Panc1 (cell line): ENCODE results near the gene LRFN2. TPM values are rescaled to one million over a fixed set of nuclear protein-coding genes. Genes with fewer than 3 reads are reported as not detected.

Source experiments
- ATAC-seq: fragments of 200-7000 bp; cut with Tn5 transposase; 2 replicates; pipeline ENCODE4 v1.9.1; 2020; ENCODE audit warnings: mild to moderate bottlenecking, moderate library complexity
- BruUV-seq: library from RNA; stranded (reverse); fragments of 400-500 nt; replicated peaks from 2 replicates; lab custom pipeline; 2021; lab: Mats Ljungman, UMichigan
- CTCF ChIA-PET: fragments of 300-600 bp; sonication (Branson Sonifier 250); formaldehyde crosslinking; loops from one replicate; lab custom pipeline; 2022; ENCODE audit warnings: antibody characterized with exemption; lab: Charles Lee
- POLR2A ChIA-PET: fragments of 300-600 bp; sonication (Branson Sonifier 250); formaldehyde crosslinking; loops from one replicate; lab custom pipeline; 2022; ENCODE audit warnings: antibody characterized with exemption; lab: Charles Lee
- DNase-seq: peaks from one replicate; pipeline ENCODE4 v3.0.0-alpha.2; 2010; ENCODE audit warnings: low read depth, low spot score
- H3K27ac ChIP-seq: 2 replicates; pipeline ENCODE4 v1.5.1; 2011; ENCODE audit warnings: mild to moderate bottlenecking, low read length, inconsistent platforms
- H3K27me3 ChIP-seq: fragments of 200-500 bp; sonication (Bioruptor generic); 2 replicates; pipeline ENCODE4 v1.6.0; 2014; ENCODE audit warnings: low read length, inconsistent platforms; ENCODE audit not compliant: control insufficient read depth, insufficient read depth
- H3K36me3 ChIP-seq: fragments of 200-500 bp; sonication (Bioruptor generic); 2 replicates; pipeline ENCODE4 v1.5.1; 2014; ENCODE audit warnings: inconsistent platforms, mild to moderate bottlenecking, low read length, moderate library complexity; ENCODE audit not compliant: control insufficient read depth, insufficient read depth
- H3K4me1 ChIP-seq: 2 replicates; pipeline ENCODE4 v1.5.1; 2011; ENCODE audit warnings: inconsistent platforms, mild to moderate bottlenecking, low read length, moderate library complexity; ENCODE audit not compliant: control insufficient read depth, insufficient read depth
- H3K4me3 ChIP-seq, 2 experiments: 2 replicates each; pipeline ENCODE4 v1.5.1; 2011 to 2012; ENCODE audit warnings: low read depth in 2 of 2, low read length in 2 of 2, mild to moderate bottlenecking in 2 of 2, inconsistent platforms in 1 of 2, moderate library complexity in 1 of 2
- H3K9me3 ChIP-seq: fragments of 200-500 bp; sonication (Bioruptor generic); 2 replicates; pipeline ENCODE4 v1.5.1; 2014; ENCODE audit warnings: low read depth, mild to moderate bottlenecking, inconsistent platforms, low read length, moderate library complexity; ENCODE audit not compliant: control insufficient read depth, insufficient read depth
- POLR2AphosphoS5 ChIP-seq: IDR thresholded peaks from 2 replicates; pipeline ENCODE4 v1.6.1; 2012; ENCODE audit warnings: mild to moderate bottlenecking, low read depth, low read length, moderate library complexity
- SIN3A ChIP-seq: IDR thresholded peaks from 2 replicates; pipeline ENCODE4 v1.6.1; 2012; ENCODE audit warnings: low read depth, mild to moderate bottlenecking, low read length, moderate library complexity, borderline replicate concordance; ENCODE audit not compliant: insufficient read depth
- TCF7L2 ChIP-seq: IDR thresholded peaks from 2 replicates; pipeline ENCODE4 v1.6.1; 2011; ENCODE audit warnings: mild to moderate bottlenecking, low read depth, low read length, inconsistent platforms
- in situ Hi-C: cut with HindIII; loops from 2 replicates; pipeline ENCODE4 v1.10.0; 2016; ENCODE audit warnings: low sequenced_read_pairs, low pct_unique_long_range_greater_than_20kb
- intact Hi-C: fragments of 100-400 bp; cut with micrococcal nuclease; formaldehyde crosslinking; loops from one replicate; pipeline ENCODE4 v1.10.0; 2022; ENCODE audit not compliant: unreplicated experiment
- total RNA-seq: library from RNA; stranded (reverse); gene quantifications from one replicate; pipeline ENCODE4 v1.2.1, GENCODE V29; 2021; ENCODE audit not compliant: unreplicated experiment
- TF ChIP-seq, protein P1 (sequence below), 2 experiments: IDR thresholded peaks; 2 replicates each; pipeline ENCODE4 v1.6.1; 2011 to 2012; ENCODE audit warnings: low read depth in 2 of 2, control low read depth in 1 of 2, low read length in 1 of 2, mild to moderate bottlenecking in 1 of 2, moderate library complexity in 1 of 2; ENCODE audit not compliant: insufficient read depth in 1 of 2
- TF ChIP-seq, protein P2 (sequence below): fragments of 450-650 bp; IDR thresholded peaks from 2 replicates; pipeline ENCODE4 v1.5.1; 2017; ENCODE audit warnings: mild to moderate bottlenecking

Gene LRFN2
- total RNA-seq, 1 experiment from 2014 or later, result 0.05 TPM

DNA sequence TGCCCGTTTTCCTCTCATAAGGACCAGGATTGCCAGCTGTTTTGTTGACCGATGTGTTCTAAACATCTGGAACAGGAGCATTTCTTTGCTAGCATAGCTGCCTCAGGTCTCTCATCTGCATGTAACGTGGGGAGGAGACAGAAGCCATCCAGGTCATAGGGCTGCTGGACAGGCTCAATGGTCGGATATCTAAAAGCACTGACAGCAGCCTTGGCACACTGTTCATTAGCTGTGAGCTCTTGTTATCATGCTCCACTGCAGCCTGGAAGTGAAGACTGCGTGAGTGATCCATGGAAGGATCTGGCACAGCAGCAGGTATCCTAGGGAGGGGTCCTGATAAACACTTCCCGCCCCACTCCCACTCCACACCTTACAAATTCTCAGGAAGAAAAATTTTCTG lies 175.3 kb downstream of the LRFN2 start:
- ATAC-seq (no peak), DNase-seq (no peak)
- CTCF ChIA-PET, result no interaction called here
- TF ChIP-seq, protein P1, sequence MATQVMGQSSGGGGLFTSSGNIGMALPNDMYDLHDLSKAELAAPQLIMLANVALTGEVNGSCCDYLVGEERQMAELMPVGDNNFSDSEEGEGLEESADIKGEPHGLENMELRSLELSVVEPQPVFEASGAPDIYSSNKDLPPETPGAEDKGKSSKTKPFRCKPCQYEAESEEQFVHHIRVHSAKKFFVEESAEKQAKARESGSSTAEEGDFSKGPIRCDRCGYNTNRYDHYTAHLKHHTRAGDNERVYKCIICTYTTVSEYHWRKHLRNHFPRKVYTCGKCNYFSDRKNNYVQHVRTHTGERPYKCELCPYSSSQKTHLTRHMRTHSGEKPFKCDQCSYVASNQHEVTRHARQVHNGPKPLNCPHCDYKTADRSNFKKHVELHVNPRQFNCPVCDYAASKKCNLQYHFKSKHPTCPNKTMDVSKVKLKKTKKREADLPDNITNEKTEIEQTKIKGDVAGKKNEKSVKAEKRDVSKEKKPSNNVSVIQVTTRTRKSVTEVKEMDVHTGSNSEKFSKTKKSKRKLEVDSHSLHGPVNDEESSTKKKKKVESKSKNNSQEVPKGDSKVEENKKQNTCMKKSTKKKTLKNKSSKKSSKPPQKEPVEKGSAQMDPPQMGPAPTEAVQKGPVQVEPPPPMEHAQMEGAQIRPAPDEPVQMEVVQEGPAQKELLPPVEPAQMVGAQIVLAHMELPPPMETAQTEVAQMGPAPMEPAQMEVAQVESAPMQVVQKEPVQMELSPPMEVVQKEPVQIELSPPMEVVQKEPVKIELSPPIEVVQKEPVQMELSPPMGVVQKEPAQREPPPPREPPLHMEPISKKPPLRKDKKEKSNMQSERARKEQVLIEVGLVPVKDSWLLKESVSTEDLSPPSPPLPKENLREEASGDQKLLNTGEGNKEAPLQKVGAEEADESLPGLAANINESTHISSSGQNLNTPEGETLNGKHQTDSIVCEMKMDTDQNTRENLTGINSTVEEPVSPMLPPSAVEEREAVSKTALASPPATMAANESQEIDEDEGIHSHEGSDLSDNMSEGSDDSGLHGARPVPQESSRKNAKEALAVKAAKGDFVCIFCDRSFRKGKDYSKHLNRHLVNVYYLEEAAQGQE (IDR thresholded peaks at IDR 0.05; ENCODE audit: insufficient read depth in 1 of 2, low read depth in 2 of 2, low read length in 1 of 2), result no peak
- TF ChIP-seq, protein P2, sequence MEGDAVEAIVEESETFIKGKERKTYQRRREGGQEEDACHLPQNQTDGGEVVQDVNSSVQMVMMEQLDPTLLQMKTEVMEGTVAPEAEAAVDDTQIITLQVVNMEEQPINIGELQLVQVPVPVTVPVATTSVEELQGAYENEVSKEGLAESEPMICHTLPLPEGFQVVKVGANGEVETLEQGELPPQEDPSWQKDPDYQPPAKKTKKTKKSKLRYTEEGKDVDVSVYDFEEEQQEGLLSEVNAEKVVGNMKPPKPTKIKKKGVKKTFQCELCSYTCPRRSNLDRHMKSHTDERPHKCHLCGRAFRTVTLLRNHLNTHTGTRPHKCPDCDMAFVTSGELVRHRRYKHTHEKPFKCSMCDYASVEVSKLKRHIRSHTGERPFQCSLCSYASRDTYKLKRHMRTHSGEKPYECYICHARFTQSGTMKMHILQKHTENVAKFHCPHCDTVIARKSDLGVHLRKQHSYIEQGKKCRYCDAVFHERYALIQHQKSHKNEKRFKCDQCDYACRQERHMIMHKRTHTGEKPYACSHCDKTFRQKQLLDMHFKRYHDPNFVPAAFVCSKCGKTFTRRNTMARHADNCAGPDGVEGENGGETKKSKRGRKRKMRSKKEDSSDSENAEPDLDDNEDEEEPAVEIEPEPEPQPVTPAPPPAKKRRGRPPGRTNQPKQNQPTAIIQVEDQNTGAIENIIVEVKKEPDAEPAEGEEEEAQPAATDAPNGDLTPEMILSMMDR, result no peak
- TF ChIP-seq POLR2AphosphoS5, result no peak
- TF ChIP-seq SIN3A, result no peak
- TF ChIP-seq TCF7L2, result no peak
- intact Hi-C loops, result no loop called here
- Histone ChIP-seq H3K36me3 (no peaks in the 10 kb centered on the region), H3K27ac (no peak overlapping the region), H3K27me3 (no peaks in the 10 kb centered on the region; the same call in 1 of the 2 replicates), H3K4me1 (no peaks in the 10 kb centered on the region), H3K4me3 (no peak overlapping the region), H3K9me3 (no peaks in the 10 kb centered on the region)
- in situ Hi-C loops, result no loop called here
- POLR2A ChIA-PET, result no interaction called here
- BruUV-seq, result no TSS peak

DNA sequence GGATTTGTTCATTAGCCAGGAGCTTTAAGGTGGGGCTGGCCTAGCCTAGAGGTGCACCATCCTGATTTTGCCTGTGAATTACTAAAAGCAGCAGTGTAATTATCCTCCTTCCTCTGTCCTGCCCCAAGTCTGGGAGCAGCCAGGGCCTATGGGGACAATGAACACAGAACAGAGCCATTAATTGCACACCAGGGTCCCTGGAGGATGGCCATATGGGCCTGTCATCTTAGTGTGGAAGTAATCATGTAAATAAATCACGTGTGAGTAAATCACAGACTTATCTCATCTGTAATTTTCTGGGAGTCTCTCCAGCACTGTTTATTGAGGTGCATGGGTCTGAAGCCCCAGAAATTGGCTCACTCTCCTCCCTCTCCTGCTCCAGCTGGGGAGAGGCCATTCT lies 176.3 kb downstream of the LRFN2 start:
- in situ Hi-C loops, result no loop called here
- CTCF ChIA-PET, result no interaction called here
- H3K4me3 ChIP-seq, result no peak overlapping the region
- no peaks in the 10 kb centered on the region for H3K36me3 ChIP-seq
- ATAC-seq (no peak), DNase-seq (no peak)
- TF ChIP-seq TCF7L2 (no peak), SIN3A (no peak), POLR2AphosphoS5 (no peak)
- TF ChIP-seq, protein P2, result no peak
- TF ChIP-seq, protein P1 (IDR thresholded peaks at IDR 0.05; ENCODE audit: insufficient read depth in 1 of 2, low read depth in 2 of 2, low read length in 1 of 2), result no peak
- intact Hi-C loops, result no loop called here
- BruUV-seq, result no TSS peak
- no peaks in the 10 kb centered on the region for H3K4me1 ChIP-seq
- H3K27me3 ChIP-seq, result no peaks in the 10 kb centered on the region; the same call in 1 of the 2 replicates
- H3K27ac ChIP-seq, result no peak overlapping the region
- POLR2A ChIA-PET, result interaction anchor here (0.6 kb wide), 1 partner anchor 520 kb away, joined by 4 read pairs; no protein-coding TSS in a partner anchor
- H3K9me3 ChIP-seq, result no peaks in the 10 kb centered on the region
